SK-N-SH treated with all-trans-retinoic acid at 6 μM for 48 hours (cell line): ENCODE data around the gene RSF1.

Experiments
- GLIS3 ChIP-seq: fragments of 250-450 bp; sonication (Bioruptor Pico); IDR thresholded peaks from 2 replicates; pipeline ENCODE4 v1.5.0; 2020; ENCODE audit warnings: mild to moderate bottlenecking, moderate library complexity
- PATZ1 ChIP-seq: fragments of 250-450 bp; sonication (Bioruptor Pico); IDR thresholded peaks from 2 replicates; pipeline ENCODE4 v1.8.0; 2020; ENCODE audit warnings: mild to moderate bottlenecking, moderate library complexity, borderline replicate concordance
- POU6F1 ChIP-seq: fragments of 250-450 bp; sonication (Bioruptor Pico); IDR thresholded peaks from 2 replicates; pipeline ENCODE4 v1.8.0; 2021; ENCODE audit warnings: low read depth, mild to moderate bottlenecking, moderate library complexity, borderline replicate concordance
- RARB ChIP-seq: fragments of 250-450 bp; sonication (Bioruptor Pico); IDR thresholded peaks from 2 replicates; pipeline ENCODE4 v1.8.0; 2021; ENCODE audit warnings: mild to moderate bottlenecking, moderate library complexity
- ZFP3 ChIP-seq: fragments of 250-450 bp; sonication (Bioruptor Pico); IDR thresholded peaks from 2 replicates; pipeline ENCODE4 v1.5.0; 2020; ENCODE audit warnings: mild to moderate bottlenecking, moderate library complexity

DNA sequence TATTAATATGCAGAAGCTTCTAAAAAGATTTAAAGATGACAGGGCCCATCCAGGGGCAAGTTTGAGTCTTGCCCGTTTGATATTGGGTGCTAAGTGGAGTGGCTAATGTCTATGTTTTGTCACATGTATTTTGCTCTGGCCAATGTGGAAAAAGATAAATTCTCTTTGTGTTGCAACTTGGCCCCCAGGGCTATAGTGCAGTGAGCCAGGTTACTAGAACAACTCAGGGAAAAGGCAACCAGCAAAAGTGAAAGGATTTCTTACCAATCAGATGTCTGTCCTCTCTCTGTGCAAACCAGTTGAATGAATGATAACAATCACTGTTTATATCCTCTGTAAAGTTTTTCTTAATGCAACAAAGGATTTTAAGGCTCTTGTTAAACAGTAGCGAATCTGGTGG is 178.3 kb downstream of the RSF1 start:
- TF ChIP-seq PATZ1 (CRISPR knock-in tag) (no peak), RARB (CRISPR knock-in tag) (no peak), ZFP3 (CRISPR knock-in tag) (no peak), GLIS3 (CRISPR knock-in tag) (no peak), POU6F1 (CRISPR knock-in tag) (no peak)
